Stimulated activated CD8-positive, alpha-beta memory T cell treated with anti-CD3 and anti-CD28 coated beads, Interleukin-7, amount 100 ng/mL, for 48 hours (primary cell): ENCODE data around the gene RUNX3.

Experiments
- DNase-seq, 2 donors: peaks; one replicate each; pipeline ENCODE4 v3.0.0-alpha.2; 2020; ENCODE audit warnings: low read depth in 1 of 2; ENCODE audit errors: extremely low read depth in 1 of 2

RUNX3 gene

GRCh38 chr1:24888971-24889676 lies 41.0 kb downstream of the RUNX3 start:
- no peak for DNase-seq

- DNase-seq: no peak
Observed at GRCh38 chr1:24888061-24888970, 41.8 kb downstream of the RUNX3 start.

DNA sequence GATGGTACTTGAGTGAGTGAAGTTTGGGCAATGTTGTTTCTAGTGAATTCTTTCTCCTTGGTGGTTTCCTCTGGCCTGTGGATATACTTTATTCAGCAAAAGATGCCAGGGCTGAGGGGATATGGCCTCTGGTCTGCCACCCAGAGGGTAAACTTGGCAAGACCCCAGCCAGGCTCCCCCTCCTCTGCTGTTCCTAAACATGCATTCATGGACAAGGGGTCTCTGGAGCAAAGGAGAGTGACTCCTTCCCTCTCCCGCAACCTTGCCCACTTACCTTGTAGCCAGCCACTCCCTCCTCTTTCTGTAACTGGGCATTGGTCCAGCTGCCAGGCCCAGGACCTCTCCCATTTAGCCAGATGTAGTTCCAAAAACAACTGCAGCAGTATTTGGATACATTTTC lies 43.8 kb downstream of the RUNX3 start:
- DNase-seq: no peak

DNA sequence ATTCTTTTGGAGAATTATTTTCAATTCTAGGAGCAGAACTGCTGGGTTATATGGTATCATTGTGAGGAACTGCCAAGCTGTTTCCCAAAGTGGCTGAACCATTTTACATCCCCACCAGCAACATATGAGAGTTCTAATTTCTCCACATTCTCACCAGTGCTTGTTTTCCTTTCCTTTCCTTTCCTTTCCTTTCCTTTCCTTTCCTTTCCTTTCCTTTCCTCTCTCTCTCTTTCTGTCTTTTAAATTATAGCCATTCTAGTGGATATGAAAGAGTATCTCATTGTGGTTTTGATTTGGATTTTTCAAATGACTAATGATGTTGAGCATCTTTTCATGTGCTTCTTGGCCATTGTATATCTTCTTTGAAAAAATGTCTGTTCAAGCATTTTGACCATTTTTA lies 45.3 kb downstream of the RUNX3 start:
- DNase-seq: no peak

DNA sequence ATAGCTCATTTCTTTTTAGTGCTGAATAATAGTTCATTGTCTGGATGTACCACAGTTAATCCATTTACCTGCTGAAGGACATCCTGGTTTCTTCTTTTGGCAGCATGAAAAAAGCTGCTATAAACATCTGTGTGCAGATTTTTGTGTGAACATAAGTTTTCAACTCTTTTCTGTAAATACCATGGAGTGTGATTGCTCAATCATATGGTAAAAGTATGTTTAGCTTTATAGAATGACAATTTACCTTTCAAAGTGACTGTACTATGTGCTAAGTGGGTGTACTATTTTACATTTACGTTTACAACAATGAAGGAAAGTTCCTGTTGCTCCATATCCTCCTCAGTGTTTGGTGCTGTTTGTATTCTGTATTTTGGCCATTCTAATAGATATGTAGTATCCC lies 49.0 kb downstream of the RUNX3 start:
- no peak for DNase-seq

- DNase-seq: no peak
Observed at GRCh38 chr1:24878775-24879742, 51.0 kb downstream of the RUNX3 start.

DNA sequence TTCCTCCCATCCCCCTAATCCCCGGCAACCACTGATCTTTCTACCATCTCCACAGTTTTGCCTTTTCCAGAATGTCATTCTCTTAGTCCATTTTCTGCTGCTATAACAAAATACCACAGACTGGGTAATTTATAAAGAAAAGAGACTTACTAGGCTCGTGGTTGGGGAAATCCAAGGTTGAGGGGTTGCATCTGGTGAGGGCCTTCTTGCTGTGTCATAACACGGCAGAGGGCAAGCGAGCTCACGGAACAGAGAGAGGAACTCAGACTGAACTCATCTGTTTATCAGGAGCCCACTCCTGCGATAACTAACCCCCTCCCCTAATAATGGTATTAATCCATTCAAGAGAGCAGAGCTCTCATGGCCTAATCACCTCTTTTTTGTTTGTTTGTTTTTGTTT lies 52.0 kb downstream of the RUNX3 start:
- DNase-seq: no peak

DNA sequence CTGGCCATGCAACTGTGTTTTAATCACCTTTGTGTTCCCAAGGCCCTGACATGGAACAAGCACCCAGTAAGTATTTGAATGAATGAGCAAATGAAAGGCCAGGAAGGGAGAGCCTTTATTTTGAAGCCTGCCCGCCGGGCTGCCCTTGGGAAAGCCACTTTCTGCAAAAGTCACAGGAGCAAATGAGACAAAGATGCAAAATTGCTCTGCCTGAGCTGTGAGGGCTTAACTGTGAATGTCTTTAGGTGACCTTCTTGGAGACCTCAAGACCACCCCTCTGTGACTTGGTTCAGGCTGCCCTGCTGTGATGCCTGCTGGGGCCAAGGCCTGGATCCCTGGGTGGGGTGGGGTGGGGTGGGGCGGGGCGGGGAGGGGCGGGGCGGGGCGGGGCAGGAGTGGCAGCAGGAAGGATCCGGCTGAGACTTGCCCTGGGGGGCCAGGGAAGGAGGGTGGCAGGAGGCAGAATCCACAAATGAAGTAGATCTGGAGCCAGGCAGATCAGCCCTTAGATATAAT lies 54.0 kb downstream of the RUNX3 start:
- no peak for DNase-seq

DNA sequence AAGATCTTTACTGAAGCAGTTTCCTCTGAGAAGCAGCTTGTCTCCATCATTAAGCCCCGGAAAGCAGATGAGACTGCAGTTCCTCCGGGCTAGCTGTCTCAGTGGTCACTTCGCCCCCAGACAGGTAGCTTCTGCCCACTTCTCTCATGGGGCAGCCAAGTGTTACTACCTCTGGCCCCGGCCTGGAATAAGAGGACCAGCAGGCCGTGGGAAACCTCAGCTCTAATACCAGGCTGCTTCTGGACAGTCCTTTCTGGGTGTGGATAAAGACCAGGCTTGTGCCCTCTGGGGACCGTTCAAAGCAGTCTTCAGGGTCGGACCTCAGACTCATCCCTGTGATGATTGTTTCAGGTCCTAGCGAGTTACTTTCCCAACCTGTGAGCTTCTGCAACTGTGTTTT lies 54.8 kb downstream of the RUNX3 start:
- DNase-seq: no peak

GRCh38 chr1:24874611-24875234 lies 55.4 kb downstream of the RUNX3 start:
- DNase-seq: no peak

DNA sequence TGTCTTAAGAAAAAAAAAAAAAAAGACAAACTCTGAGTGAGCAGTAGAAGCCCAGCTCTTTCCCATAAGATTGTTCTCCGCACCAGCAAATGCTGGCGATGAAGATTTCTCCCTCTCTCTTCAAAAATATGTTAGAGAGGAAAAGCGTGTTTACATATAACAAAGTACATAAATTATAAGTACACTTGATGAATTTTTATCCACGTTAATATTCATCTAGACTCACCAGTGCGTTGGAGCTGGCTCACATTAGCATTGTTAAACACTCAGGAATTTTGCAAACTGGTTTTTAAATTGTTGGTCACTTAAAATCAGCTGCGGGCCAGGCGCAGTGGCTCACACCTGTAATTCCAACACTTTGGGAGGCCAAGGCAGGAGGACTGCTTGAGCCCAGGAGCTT lies 56.0 kb downstream of the RUNX3 start:
- no peak for DNase-seq

GRCh38 chr1:24873148-24873547 lies 56.9 kb downstream of the RUNX3 start:
- no peak for DNase-seq

DNA sequence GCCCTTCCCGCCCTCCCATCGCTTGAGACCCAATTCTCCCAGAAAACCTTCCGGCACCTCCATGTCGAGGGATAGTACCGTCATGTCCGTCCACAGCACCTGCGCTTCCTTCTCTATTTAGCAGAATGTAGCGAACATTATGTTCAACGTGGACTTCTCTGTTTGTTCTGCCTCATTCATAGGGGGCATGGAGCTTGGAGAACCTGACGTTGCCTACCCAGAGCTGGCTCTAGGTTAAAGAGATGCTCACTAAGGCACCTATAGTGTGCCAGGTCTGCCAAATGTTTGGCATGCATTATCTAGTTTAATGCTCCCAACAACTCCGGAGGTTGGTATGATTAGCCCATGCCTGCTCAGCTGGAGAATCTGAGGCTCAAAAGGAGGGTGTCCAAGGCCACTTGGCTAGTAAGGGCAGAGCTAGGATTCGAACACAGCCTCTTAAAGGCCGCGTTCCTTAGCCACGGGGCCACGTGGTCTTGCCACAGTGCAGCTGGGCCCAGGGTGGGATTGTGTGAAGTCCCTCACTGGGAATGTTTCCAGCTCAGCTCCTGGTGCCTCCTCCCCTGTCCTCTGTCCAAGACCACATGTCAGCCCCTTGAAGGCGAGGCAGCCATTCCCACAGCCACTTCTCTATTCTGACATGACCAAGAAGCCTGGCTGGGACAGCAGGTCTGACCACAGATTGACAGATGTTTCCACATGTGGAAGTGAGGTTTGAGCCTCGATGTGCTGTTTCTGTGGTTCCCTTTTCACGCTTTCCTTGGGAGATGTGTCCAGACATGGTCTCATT lies 57.8 kb downstream of the RUNX3 start:
- DNase-seq: no peak

DNA sequence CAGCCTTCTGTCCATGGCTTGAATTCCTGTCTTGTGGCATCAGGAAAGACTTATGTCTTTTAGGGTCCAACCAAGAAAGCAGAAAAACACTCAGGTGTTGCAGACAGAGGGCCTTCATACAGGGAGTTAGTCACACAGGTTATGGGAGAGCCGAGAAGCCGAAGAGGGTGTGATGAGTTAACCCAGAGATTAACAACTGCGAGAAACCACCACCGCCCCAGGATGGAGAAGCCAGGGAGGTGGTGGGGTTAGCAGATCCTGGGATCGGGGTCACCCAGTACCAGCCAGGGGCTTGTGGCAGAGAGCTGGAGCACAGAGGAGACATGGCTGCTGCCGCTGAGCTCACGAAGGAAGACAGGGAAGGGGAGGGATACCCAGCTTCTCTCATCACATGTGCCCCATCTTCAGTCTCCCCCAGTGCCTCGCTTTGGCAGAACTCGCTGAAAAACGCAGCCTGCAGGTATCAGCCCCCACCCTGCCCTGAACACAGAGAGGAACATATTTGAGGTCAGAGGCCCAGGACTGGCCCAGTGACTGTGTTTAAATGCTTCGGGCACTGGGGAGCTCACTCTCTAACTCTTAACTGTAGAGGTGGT lies 58.7 kb downstream of the RUNX3 start:
- DNase-seq: no peak

DNA sequence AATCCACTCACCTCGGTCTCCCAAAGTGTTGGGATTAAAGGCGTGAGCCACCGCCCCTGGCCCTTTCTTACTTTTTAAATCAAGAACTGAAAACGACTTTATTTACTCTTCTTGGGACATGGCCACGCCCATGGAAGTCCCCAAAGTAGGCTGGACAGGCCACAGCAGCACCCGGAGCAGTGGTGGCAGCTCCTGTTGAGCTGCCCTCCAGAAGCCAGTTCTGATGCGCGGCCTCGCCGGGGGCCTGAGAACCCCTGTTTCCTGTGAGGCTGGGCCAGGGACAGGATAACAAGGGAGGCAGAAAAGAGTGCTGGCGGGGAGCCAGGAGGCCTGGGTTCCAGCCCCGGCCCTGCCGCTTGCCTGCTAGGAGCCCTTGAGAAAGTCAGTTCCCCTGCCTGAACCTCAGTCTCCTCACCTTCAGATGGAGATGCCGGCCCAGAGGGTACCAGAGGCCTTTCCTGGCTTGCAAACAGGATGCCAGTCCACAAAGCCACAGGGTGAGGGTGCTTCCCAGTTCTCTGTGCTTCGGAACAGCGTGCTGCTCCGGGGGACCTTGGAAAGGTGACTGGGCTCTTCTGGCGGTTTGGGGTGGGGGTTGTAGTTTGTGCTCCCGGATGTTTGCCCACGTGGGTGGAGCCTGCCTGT lies 59.4 kb downstream of the RUNX3 start:
- no peak for DNase-seq

DNA sequence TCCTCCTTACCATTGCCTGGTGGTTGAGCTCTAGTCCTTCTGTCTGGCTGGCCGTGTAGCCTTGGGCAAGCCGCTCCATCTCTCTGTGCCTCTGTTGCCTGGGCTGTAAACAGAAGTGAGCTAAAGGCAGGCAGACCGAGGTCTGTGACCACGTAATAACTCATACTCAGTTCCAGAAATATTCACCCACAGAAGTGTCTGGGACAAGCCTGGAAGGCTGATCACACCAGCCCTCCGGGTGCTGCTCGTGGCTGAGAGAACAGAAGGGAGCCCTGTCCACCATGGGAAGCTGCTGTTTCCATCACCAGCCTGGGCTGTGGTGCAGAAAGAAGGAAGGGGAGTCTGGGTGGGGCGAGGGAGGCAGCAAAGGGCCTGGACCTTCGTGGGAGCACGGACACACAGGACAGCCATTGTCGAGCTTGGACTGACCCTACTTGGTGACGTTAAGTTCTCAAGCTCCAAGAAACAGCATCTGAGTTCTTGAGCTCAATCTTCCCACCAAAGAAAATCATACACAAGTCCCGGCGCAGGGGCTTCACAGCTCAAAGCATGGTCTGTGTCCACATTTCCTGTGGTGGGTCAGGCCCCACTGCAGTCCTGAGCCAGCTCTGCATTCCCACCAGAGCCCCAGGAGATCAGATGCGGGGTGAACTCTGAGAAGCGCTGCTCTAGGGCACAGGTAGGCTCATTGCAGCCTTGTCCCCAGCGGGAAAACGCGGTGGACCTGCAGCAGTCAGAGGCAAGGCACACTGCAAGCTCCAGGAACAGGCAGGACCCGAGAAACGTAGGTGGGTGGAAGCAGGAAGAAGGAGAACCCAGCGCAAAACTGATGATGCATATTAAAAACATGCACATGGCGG lies 61.8 kb downstream of the RUNX3 start:
- DNase-seq: no peak

DNA sequence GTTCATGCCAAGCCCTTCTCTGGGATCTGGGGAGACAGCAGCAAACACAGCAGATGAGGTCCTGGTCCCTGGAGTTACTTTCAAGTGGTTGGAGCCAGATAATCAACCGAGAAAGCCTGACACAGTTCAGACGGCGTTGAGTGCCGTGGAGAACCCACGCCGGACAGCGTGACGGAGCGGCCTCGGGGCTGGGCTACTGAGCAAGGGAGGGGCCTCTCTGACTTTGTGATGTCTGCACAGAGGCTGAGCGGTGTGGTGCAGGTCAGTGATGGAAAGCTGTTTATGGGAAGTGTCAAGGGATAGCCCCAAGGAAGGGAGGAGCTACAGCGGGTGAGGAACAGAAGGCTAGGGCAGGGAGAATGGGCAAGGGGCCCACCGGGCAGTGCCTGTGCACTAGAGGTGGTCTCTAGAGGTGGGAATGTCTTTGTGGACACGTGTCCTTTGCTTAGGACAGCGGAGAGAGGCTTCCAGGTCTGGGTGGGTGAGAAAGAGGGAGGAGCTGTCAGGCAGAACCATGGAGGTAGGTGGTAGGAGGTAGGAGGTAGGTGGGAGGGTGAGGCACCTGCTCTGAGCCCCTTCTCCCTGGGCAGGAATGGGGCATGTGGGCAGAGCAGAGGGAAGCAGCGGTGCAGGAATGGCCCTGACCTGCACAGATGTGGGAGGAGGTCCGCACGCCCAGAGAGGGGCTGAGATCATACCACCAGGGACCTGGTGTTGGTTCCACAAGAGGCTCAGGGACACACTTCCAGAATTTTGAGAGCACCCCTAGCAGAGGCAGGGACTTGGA lies 62.8 kb downstream of the RUNX3 start:
- no peak for DNase-seq
